Activated effector memory CD4-positive, alpha-beta T cell treated with anti-CD3 and anti-CD28 coated beads, Interleukin-2, amount 50 U/mL, for 16 hours (primary cell): ENCODE data around the gene LAMA4.
A peak's percentile ranks its signal among the peaks of the same experiment; 100 is the strongest.

Experiments
- DNase-seq: peaks from one replicate; pipeline ENCODE4 v3.0.0-alpha.2; 2020

The LAMA4 gene

GRCh38 chr6:112253841-112254816, at the start of gene LAMA4:
TSS of gene LAMA4 (minus strand) at chr6:112254567. CDS start at chr6:112254150, 417 bp downstream.
- DNase-seq: no peak

GRCh38 chr6:112302142-112302705, 47.9 kb upstream of the LAMA4 start:
- no peak for DNase-seq

- DNase-seq: no peak
Measured at GRCh38 chr6:112300896-112301295, 46.5 kb upstream of the LAMA4 start.

- DNase-seq: no peak
Measured at GRCh38 chr6:112298816-112299281, 44.5 kb upstream of the LAMA4 start.

GRCh38 chr6:112298021-112298745, 43.8 kb upstream of the LAMA4 start:
- DNase-seq: no peak

GRCh38 chr6:112296694-112297093, 42.3 kb upstream of the LAMA4 start:
- DNase-seq: no peak

- DNase-seq: no peak
Measured at GRCh38 chr6:112296122-112296521, 41.8 kb upstream of the LAMA4 start.

- no peak for DNase-seq
Measured at GRCh38 chr6:112291161-112291762, 36.9 kb upstream of the LAMA4 start.

- DNase-seq: no peak
Measured at GRCh38 chr6:112289038-112289566, 34.7 kb upstream of the LAMA4 start.

GRCh38 chr6:112288475-112288874, 34.1 kb upstream of the LAMA4 start:
- no peak for DNase-seq

GRCh38 chr6:112287577-112288225, 33.3 kb upstream of the LAMA4 start:
- DNase-seq: no peak

- no peak for DNase-seq
Measured at GRCh38 chr6:112286500-112287144, 32.3 kb upstream of the LAMA4 start.

- peak; percentile 69 for DNase-seq
Measured at GRCh38 chr6:112286010-112286409, 31.6 kb upstream of the LAMA4 start.

- no peak for DNase-seq
Measured at GRCh38 chr6:112284603-112285002, 30.2 kb upstream of the LAMA4 start.

GRCh38 chr6:112283621-112284020, 29.3 kb upstream of the LAMA4 start:
- no peak for DNase-seq

GRCh38 chr6:112281821-112282615, 27.7 kb upstream of the LAMA4 start:
- no peak for DNase-seq

- no peak for DNase-seq
Measured at GRCh38 chr6:112279031-112279935, 24.9 kb upstream of the LAMA4 start.

- DNase-seq: no peak
Measured at GRCh38 chr6:112275365-112275764, 21.0 kb upstream of the LAMA4 start.

GRCh38 chr6:112274774-112275173, 20.4 kb upstream of the LAMA4 start:
- DNase-seq: no peak

- no peak for DNase-seq
Measured at GRCh38 chr6:112272799-112273198, 18.4 kb upstream of the LAMA4 start.
